T-helper 2 cell (primary cell): ENCODE data around the gene C3orf18.
A peak's percentile ranks its signal among the peaks of the same experiment; 100 is the strongest.

Experiments
- DNase-seq, 5 experiments: peaks; one replicate each; pipeline versions ENCODE4 v3.0.0 to v3.0.0-alpha.2; 2012 to 2022

The C3orf18 gene

DNA sequence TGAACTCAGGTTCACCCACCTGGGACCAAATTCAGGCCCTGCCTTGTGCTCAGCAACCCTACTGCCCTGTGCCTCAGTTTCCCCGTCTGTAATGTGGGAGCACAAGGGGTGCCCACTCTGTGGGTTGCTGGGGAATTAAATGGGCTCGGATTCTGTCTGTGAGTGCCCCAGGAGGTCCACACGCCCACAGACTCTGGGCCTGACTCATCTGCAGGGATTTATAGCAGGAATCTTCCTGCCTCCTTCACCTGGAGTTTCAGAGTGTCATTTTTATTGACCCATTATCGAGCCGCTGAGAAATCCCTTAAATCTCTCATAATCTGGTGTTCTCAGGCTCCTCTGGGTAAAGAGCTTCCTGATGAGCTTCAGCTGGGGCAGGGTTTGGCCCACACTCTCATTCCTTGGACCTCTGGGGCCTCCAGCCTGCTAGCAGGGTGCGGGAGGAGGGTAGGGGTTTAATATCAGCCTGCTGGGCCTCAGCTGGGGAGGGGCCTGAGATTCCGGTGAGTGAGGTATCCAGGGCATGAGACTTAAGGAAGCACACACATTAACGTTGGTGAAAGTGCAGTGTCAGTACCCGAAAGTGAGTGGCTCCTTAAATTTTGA, 16.4 kb downstream of the C3orf18 start:
- DNase-seq = no peak

DNA sequence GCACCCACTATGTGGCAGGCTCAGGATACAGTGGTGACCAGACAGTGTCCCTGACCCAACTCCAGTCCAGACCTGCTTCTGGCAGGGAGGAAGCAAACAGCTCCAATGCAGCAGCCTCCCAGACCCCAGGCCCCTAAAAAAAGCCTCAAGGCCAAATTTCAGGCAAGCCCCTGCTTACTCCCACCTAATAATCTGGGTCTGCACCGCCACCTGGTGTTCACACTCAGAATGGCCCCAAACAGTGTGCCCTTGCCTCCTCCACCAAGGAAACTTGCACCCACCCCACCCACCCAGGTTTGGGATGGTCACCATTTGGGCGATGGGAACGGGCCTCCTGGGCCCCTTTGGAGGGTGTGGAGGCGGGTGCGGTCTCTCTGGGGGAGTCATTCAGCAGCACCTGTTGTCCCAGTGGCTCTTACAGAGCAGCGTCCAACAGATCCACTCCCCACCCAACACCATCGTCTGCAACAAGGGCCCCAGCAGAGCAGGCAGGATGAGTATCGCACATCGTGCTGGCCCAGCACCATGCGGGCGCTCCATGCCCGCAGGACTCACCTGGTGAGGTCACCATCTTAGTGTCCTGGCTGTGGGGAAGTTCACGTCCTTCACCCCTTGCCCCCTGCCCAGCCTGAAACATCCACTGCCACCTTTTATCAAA, 17.3 kb downstream of the C3orf18 start:
- DNase-seq = peak in 4 of 5 experiments; percentile 37 to 53 (median 49)

DNA sequence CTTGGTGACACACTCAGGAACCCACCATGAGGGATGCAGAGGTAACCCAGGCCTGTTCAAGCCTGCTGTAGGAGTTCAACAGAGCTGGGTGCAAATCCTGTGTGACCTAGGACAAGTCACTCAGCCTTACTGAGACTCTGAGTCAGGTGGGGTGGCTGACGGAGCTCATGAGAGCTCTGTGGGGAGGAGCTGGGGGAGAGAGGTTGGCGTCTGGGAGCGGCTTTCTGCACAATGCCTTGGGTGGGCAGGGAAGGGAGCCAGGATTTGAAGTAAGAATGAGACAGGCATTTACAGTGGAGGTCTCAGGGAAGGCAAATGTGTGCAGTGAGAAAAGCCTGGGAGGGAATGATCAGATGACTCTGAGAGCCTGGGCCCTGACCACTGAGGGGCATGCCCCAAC, 18.3 kb downstream of the C3orf18 start:
- DNase-seq = no peak

DNA sequence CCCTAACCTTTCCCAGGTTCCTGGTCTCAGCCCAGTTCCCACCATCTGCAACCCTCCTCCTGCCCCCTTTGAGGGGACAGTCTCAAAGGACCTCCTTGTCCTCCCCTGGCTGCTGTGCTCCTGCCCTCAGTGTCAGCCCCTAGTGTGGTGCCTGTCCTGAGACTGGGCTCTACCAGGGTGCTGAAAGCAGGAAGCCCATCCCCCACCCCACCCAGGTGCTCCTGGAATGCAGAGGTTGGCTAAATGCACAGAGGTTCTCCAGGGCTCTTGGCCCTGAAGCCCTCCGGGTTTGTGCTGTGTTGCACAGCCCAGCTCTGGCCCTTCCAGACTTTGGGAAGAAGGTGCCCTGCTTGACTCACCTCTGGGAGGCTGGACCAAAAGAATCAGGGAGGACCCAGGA, 21.8 kb downstream of the C3orf18 start:
- no peak for DNase-seq

DNA sequence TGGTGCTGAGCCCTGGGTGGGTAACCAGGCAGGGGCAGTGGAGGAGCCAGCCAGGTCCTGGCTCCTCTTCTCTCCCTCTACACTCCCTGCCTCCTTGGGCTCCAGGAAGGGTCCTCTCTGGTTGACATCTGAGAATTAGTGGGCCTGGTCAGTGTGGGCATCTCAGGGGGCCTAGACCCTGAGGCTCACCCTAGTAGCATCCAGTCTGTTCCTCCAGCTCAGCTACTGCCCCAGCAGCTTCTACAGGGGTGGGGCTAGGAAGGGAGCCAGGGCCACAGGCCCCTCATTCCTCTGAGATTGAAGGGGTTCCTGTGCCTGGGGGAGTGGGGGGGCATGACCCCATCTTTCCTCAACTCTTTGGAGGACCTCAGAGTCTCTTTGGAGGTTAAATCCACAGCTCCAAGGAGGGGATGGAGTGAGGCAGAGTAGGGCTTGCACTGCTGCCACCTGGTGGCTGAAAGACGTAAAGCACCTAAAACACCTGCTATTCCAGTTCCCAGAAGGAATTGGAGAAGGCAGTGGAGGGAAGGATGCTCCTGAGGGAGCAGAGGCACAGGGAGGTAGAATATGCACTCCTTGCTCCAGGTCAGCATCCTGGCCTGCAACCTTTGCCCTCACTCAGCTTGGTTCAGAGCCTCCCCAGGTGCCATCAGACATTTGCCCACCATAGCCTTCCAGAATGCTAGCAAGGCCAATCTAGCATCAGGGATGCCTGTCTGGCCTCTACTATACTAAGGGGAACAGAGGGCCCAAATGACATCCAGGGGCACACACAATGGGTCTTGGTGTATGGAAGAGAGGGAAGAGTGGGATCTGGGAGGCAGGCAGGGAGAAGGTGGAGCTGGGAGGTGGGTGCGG, 25.1 kb downstream of the C3orf18 start:
- peak; percentile 28 to 45 (median 38) for DNase-seq

DNA sequence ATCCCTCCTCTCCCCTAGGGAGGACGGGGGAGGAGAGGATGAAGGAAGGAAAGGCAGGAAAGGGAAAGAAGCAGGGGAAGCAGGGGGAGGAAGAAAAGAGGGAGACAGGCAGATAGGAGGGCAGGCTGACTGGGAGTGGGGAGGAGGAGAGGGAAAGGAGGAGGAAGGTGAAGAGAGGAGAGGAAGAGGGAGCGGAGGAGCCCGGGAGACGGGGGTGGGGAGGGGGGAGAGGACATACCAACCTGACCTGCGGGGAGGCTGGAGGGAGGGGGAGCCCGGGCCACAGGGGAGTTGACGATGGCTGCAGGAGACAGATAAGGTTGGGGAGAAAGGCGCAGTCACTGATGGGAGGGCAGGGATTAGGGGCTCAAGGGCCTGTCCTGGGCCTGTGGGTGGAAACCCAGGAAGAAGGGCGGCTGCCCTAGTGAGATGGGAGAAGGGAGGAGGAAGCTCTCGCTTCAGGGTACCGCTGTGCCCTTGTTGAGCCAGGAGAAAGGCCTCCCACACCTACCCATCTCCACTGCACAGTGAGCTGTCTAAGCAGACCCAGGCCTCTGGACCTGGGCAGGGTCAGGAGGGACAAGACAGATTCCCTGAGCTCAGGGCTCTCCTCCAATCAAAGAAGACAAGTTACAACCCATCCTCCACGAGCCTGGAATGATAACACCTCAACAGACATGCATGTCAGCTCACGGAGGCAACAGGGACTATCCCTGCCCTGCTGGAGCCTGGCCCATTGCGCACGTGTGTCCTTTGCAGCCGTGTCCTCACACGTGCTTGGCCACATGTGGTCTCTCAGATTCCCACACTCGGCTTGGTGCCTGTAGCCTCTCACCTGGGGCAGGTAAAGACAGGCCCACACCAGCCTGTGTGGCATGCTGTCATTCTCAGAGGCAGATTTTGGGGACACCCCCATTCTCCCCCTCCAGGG, 27.9 kb downstream of the C3orf18 start:
- no peak for DNase-seq

DNA sequence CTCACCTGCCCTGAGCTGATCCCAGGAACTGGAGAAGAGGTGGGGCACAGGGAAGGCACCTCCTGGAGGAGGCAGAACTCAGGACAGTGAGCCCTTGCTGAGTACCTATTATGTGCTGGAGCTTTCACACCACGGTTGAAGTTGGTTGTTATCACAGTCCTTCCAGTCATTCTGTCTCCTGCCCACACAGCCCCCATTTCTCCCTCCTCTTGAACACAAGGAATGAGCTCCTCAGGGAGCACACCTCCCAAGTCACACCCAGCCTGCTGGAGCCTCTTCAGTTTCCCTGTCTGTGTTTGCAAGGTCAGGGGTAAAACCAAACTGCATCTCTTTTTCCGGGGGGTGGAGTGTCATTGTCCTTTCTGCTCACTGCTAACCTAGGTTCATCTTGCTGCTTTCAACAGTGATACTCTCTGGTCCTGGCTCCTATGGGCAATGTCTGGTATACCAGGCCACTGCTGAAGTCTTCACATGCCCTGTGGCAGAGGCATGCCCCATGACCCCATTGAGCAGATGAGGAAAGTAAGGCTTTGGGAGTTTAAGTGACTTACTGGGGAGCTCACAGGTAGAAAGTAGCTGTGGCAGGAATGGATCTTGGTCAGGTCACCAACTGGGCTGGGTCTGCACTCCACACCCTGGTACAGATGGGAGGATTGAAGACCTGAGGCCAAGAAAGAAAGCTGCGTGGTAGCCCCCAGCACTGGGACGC, 30.0 kb downstream of the C3orf18 start:
- DNase-seq = no peak

DNA sequence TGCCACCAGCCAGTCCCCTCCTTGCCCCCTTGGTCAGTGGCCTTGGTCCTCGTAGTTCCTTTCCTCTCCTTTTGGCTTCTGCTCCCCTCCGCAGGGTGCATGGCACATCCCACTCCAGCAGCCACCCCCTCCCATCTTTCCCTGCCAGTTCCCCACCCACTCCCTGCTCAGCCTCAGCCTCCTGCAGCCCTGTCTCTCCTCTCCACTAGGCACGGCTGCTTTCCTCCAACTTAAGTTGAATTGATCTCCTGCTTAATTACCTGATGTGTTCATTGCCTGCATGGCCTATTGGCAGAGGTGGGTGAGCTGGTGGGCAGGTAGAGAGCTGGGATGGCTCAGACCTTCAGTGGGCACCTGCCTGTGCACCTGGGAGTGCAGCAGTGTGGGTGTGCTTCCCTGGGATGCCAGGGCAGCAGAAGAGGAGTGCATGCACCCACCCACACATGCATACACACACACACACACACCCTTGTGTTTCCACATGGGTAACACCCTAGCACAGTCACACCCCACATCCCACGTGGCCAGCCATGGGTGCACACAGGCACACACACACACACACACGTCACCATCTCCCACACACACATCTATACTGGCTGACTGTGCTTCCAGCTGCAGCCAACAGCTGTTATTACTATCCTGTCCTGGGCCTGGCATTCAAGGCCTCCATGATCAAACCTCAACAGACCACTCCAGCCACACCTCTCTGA, 30.9 kb downstream of the C3orf18 start:
- DNase-seq = peak in 1 of 5 experiments; percentile 18

DNA sequence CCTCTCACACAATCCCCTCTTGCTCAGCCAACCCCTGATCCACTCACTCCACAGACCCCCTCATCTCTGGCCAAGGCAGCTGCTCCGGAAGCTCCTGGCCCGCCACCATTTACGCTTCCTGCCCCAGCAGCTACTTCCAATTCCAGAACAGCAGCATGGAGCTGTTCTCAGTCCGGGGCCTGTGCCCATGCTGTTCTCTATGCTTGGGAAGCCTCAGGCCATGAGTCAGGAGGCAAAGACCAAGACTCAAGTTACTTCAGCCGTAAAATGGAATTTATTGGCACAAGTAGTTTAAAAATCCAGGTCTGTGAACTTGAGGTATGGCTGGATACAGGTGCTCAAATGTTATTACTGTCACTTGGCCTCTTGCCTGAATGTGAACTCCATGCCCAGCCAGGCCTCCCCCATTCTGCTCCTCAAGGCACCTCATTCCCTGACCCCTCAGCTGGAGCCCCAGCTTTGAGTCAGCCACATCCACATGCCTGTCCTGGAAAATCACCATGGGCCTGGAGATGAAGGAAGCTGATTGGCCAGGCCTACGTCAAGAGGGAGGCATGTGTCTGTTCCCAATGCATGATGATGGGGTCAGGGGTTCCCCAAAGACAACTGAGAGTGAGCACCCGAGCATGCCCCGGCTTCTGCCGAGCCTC, 32.7 kb downstream of the C3orf18 start:
- no peak for DNase-seq

DNA sequence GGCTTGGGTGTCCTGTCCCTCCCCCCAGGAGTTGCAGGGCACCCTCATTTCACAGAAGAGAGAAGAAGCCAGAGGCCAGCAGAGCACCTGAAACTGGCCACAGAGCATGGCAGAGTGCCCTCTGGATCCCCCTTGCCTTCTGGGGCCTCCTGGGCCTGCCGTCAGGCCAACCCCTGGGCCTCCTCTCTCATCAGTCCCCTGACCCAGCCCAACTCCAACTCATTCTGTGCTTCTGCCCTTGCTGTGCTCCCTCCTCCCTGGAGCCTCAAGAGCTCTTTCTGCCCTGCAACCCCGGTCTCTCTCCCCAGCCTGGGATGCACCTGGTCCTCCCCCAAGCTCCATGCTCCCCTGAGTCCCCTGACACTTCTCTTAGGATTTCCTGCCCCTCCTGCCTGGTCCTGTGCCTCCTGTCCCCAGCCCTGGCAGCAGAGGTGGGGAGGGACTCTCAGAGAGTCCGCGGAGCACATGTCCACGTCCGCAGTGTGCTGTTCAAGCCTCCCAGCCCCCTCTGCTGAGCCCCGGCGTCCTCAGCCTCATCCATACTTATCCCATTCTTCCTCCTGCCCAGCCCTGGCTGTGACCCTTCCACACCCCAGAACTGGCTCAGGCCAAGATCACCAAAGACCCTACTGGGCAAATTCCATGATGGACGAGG, 33.6 kb downstream of the C3orf18 start:
- DNase-seq = no peak

DNA sequence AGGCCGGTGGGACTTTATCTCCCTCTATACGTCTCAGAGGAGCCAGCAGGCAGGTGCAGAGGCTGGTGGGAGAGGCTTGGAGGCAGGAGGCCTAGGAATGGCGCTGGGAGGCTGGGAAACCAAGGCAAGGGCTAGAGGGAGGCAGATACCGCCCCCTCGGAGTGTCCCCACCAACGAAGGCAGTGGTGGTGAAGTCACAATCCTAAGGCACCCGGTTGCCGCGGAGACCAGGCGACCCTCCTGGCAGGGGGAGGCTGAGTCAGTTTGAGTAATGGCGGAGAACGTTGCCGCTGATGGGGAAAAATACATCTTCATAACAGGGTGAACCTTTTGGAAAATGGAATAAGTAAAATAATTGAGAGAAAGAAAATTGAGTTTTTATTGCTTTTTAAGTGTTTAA, 34.2 kb downstream of the C3orf18 start:
- DNase-seq = no peak

DNA sequence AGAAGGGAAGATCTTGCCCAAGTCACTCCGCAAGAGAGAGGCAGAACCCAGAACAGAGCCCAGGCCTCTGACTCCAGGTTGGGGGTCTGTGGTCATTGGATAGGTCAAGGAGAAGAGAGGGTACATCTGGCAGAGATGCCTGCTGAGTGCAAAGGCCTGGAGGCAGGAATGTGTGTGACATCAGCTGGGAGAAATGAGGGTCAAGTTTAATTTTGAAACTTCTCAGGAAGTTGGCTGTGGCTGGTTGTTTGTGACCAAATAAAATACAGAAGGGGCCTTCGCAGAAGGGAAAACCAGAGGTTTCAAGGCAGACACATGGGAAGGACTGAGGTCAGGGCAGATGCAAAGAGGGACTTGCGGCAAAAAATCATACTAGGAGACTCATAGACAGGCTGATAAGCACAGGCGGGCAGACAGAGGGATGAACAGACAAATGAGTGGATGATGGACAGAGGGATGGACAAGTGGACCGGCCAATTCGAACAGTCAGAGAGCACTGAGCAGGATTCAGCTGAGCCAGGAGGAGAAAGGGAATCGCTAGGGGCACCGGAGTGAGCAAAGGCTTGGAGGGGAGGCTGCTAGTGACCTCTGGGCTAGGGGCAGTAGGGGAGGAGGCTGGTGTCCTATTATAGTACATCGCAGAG, 35.4 kb downstream of the C3orf18 start:
- no peak for DNase-seq

DNA sequence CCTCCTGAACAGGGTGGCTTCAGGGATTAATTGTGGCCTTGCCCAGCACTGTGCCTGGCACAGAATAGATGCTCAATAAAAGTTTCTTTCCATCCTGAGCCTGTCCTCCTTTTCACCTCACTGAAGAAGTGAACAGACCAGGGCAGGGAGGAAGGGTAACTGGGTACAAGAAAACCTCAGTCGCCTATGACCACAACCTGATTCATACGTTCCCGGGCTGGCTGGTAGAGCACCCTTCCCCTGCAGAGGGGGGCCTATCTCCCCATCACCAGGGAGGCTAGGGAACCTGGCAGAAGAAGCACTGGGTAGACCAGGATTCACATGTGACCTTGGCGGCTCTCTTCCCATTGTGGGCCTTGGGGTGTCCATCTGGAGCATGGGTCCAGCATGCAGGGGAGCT, 36.3 kb downstream of the C3orf18 start:
- no peak for DNase-seq

DNA sequence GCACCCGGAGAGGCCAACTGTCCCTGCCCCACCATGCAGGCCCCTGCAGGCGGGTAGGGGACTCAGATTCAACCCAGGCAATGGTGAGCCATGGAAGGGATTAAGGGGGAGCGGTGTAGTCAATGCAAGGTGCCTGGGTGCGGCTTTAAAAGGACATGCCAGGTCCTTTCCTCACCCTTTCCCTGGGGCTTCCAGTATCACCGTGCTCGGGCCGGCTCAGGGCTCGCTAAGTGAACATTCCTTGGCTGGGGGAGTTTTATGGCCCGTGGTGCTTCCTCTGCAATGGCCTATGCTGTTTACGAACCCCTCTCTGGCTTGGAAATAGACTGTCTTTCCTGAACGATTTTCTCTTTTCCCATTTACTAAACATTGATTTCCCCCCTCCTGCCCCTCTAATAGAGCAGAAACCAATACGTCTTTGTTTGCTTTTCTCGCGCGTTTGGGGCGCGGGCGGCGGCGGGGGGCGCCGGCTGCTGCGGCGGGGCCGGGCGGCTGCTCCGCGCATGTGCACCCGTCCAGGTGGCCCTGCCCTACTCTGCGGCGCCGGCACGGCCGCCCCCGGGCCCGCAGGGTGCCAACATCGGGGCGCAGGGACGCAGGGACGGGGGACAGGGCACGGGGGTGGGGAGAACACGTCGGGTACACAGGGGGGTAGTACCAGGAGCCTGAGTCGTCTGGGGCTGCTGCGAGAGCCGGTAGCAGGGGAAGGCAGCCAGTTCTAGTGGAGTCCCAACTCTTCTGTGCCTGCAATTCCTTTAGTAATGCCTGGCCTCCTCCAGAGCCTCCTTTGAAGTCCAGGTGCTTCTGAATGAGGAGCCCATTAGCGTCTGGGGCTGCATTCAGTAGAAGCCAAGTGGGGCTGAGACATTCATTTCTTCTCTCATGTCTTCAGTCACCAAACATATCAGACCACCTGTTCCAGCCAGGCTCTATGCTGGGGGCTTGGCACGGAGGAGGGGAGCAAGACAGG, 37.3 kb downstream of the C3orf18 start:
- no peak for DNase-seq

DNA sequence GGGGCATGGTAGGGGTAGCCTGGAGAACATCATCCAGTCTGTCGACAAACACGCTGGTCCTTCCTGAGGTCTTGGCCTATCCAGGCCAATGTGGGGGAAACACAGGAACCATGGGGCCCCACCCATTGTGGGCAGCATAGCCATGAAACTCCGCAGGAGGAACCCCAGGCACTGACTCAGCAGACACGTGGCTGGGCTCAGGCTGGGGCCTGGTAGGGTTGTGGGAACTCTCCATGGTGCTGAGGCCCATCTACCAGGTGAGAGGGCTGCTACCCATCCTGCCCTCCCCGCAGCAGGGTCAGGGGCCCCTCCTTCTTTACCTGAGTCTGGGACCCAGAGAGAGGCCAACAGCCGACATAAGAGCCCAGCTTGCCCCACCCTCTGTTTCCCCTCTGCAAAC, 41.6 kb downstream of the C3orf18 start:
- peak in 3 of 5 experiments; percentile 9 to 55 (median 24) for DNase-seq

DNA sequence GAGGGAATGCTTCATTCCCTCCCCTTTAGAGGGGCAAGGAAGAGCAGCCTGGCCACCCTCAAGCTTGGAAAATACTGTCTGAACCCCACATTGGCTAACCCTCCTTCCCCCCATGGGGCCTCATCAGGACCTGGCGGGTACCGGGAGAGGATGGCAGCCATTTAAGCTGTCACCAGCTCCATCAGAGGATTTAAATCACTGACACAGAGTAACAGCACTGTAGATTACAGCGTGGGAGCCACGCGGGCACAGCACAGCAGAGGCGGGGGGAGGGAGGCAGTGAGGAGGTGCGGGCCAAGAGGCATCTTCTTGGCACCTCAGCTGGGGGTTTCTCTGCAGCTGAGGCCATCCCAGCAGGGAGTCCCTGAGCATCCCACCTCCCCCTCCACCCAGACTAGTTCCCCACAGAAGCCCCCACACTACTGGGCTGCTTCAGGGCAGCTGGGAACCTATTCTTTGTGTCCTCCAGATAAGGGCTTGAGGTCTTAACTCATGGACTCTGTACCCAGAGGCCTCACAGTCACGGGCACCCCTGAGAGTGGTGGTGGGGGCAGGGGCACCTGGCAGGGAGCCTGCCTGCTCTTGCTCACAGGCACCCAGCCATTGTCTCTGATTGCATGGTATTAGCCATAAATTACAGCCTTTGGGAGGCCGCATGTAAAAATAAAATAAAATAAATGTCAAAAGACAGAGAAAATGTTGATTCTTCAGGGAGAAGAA, 42.2 kb downstream of the C3orf18 start:
- DNase-seq = no peak

DNA sequence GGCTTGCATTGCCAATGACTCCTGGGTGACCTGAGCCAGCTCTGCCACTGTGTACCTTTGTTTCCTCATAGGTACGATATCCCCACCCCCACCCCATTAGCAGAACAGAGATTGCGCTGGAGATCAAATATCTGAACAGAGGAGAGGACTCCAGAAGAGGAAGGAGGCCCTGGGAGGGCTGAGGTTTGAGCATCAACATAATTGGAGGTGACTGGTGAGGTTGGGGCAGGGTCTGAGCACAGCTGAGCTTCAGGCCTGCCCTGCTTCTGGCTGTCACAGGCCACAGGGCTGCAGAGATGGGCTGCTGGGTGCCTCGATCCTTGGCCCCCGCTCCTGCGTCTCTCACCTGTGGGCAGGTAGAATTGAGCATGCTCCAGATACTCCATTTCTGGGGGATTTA, 42.8 kb downstream of the C3orf18 start:
- no peak for DNase-seq
